RPMI8226 (cell line): ENCODE measurements around the gene WNT11.

Experiments used
- DNase-seq: peaks from one replicate; pipeline ENCODE4 v3.0.0-alpha.2; 2015

WNT11 gene

GRCh38 chr11:76217653-76218160, 11.4 kb upstream of the WNT11 start:
- DNase-seq, result no peak

GRCh38 chr11:76216536-76217325, 10.4 kb upstream of the WNT11 start:
- DNase-seq, result no peak

- no peak for DNase-seq
Observed at GRCh38 chr11:76215941-76216340, 9.6 kb upstream of the WNT11 start.

GRCh38 chr11:76214968-76215548, 8.8 kb upstream of the WNT11 start:
- DNase-seq, result no peak

GRCh38 chr11:76214186-76214585, 7.9 kb upstream of the WNT11 start:
- DNase-seq, result no peak

- DNase-seq, result no peak
Observed at GRCh38 chr11:76212086-76213035, 6.1 kb upstream of the WNT11 start.

GRCh38 chr11:76210931-76211851, 4.9 kb upstream of the WNT11 start:
- DNase-seq, result no peak

- peak; percentile 74 for DNase-seq
Observed at GRCh38 chr11:76209973-76210930, 4.0 kb upstream of the WNT11 start.

GRCh38 chr11:76209375-76209972, 3.2 kb upstream of the WNT11 start:
- DNase-seq, result peak; percentile 92

- DNase-seq, result peak; percentile 96
Observed at GRCh38 chr11:76208438-76209374, 2.4 kb upstream of the WNT11 start.

GRCh38 chr11:76207642-76208401, 1.5 kb upstream of the WNT11 start:
- peak; percentile 90 for DNase-seq

GRCh38 chr11:76206077-76206326, 300 bp downstream of the WNT11 start:
- no peak for DNase-seq

- no peak for DNase-seq
Observed at GRCh38 chr11:76205252-76206076, 838 bp downstream of the WNT11 start.

GRCh38 chr11:76203937-76204336, 2.4 kb downstream of the WNT11 start:
- no peak for DNase-seq

GRCh38 chr11:76203131-76203925, 3.0 kb downstream of the WNT11 start:
- no peak for DNase-seq

- no peak for DNase-seq
Observed at GRCh38 chr11:76201672-76202412, 4.5 kb downstream of the WNT11 start.
